Measurements from ENCODE around the gene ARL10. TPM values are rescaled to one million over a fixed set of nuclear protein-coding genes. Genes with fewer than 3 reads are reported as not detected.

The ARL10 gene
- polyA plus RNA-seq, 3 donors = 0.04 to 0.93 TPM; not detected in 1

- peaks cover 0 to 2% (median 0%) of the 10 kb centered on the region in 3 donors for H3K27me3 Mint-ChIP-seq (ENCODE audit: low read depth in 3 of 3)
- WGBS (ENCODE audit: insufficient coverage) = no CpG with 5 or more reads among the region's 1 CpG
- H3K4me2 ChIP-seq (replicated peaks; ENCODE audit: extremely low read depth, low read length, poor library complexity, severe bottlenecking) = no peak overlapping the region
- H4K20me1 ChIP-seq (ENCODE audit: insufficient read depth, low read length) = peaks cover 11% of the 10 kb centered on the region
- H3K27ac ChIP-seq (ENCODE audit: low read depth in 1 of 2, low read length in 2 of 2) = no peak overlapping the region
- intact Hi-C loops (cut with micrococcal nuclease) = loop anchor here in 1 of 2 donors (10.0 kb wide), 1 partner anchor 148 kb away; the partner anchor contains the start of gene RNF44
- peaks cover 39 to 64% of the 10 kb centered on the region in 2 donors for H3K36me3 ChIP-seq (replicated peaks in 1 of 2; ENCODE audit: control insufficient read depth in 1 of 2, insufficient read depth in 2 of 2, low read length in 2 of 2)
- H3K27me3 ChIP-seq (ENCODE audit: control insufficient read depth in 2 of 2, insufficient read depth in 2 of 2, low read length in 2 of 2) = no peaks in the 10 kb centered on the region
- H3K9ac ChIP-seq (ENCODE audit: insufficient read depth, low read length, poor library complexity, severe bottlenecking) = no peak overlapping the region
- peaks cover 52 to 61% of the 10 kb centered on the region in 2 donors for H3K36me3 Mint-ChIP-seq
- H3K4me3 Mint-ChIP-seq = no peak overlapping the region
- peaks cover 20 to 33% of the 10 kb centered on the region in 2 donors for H3K4me1 ChIP-seq (ENCODE audit: control insufficient read depth in 1 of 2, insufficient read depth in 2 of 2, low read length in 2 of 2)
- H3K4me3 ChIP-seq (replicated peaks in 1 of 3; ENCODE audit: low read depth in 2 of 3, low read length in 3 of 3) = no peak overlapping the region
- H3K9me3 ChIP-seq (replicated peaks in 1 of 2; ENCODE audit: control insufficient read depth in 1 of 2, insufficient read depth in 1 of 2, low read length in 2 of 2) = no peaks in the 10 kb centered on the region
- peaks cover 41% of the 10 kb centered on the region for H3K79me2 ChIP-seq (ENCODE audit: insufficient read depth, low read length)
- peak overlapping the region in 3 of 7 donors; percentile 1 to 18 (median 11) for H3K27ac Mint-ChIP-seq
- no peaks in the 10 kb centered on the region for H3K9me3 Mint-ChIP-seq
- no peak for TF ChIP-seq CTCF (IDR thresholded peaks at IDR 0.05)
- H2AFZ ChIP-seq (ENCODE audit: insufficient read depth, low read depth, low read length, poor library complexity, severe bottlenecking) = no peak overlapping the region
- H3K4me1 Mint-ChIP-seq = peaks cover 34% of the 10 kb centered on the region
- DNase-seq = no peak
Measured at GRCh38 chr5:176386491-176386890, 21.2 kb downstream of the ARL10 start.

- no peaks in the 10 kb centered on the region for H3K9me3 ChIP-seq (replicated peaks in 1 of 2; ENCODE audit: control insufficient read depth in 1 of 2, insufficient read depth in 1 of 2, low read length in 2 of 2)
- H2AFZ ChIP-seq (ENCODE audit: insufficient read depth, low read depth, low read length, poor library complexity, severe bottlenecking) = no peak overlapping the region
- peaks cover 48 to 62% of the 10 kb centered on the region in 2 donors for H3K36me3 Mint-ChIP-seq
- H3K4me1 Mint-ChIP-seq = peaks cover 44% of the 10 kb centered on the region
- no peak for DNase-seq
- 0% methylated on average over 2 of the region's 8 CpGs for WGBS (ENCODE audit: insufficient coverage)
- H3K9ac ChIP-seq (ENCODE audit: insufficient read depth, low read length, poor library complexity, severe bottlenecking) = peak overlapping the region; percentile 83
- H3K79me2 ChIP-seq (ENCODE audit: insufficient read depth, low read length) = peaks cover 41% of the 10 kb centered on the region
- peaks cover 11% of the 10 kb centered on the region for H4K20me1 ChIP-seq (ENCODE audit: insufficient read depth, low read length)
- H3K27me3 Mint-ChIP-seq (ENCODE audit: low read depth in 3 of 3) = peaks cover 0 to 2% (median 0%) of the 10 kb centered on the region in 3 donors
- H3K9me3 Mint-ChIP-seq = no peaks in the 10 kb centered on the region
- H3K4me3 Mint-ChIP-seq = peak overlapping the region; percentile 98 to 99
- H3K27ac Mint-ChIP-seq = peak overlapping the region in 6 of 7 donors; percentile 74 to 100 (median 99)
- H3K27me3 ChIP-seq (ENCODE audit: control insufficient read depth in 2 of 2, insufficient read depth in 2 of 2, low read length in 2 of 2) = no peaks in the 10 kb centered on the region
- H3K36me3 ChIP-seq (replicated peaks in 1 of 2; ENCODE audit: control insufficient read depth in 1 of 2, insufficient read depth in 2 of 2, low read length in 2 of 2) = peaks cover 32 to 63% of the 10 kb centered on the region in 2 donors
- peak overlapping the region in 1 of 2 donors; percentile 95 for H3K27ac ChIP-seq (ENCODE audit: low read depth in 1 of 2, low read length in 2 of 2)
- peaks cover 30 to 42% of the 10 kb centered on the region in 2 donors for H3K4me1 ChIP-seq (ENCODE audit: control insufficient read depth in 1 of 2, insufficient read depth in 2 of 2, low read length in 2 of 2)
- H3K4me2 ChIP-seq (replicated peaks; ENCODE audit: extremely low read depth, low read length, poor library complexity, severe bottlenecking) = peak overlapping the region; percentile 97
- TF ChIP-seq CTCF (IDR thresholded peaks at IDR 0.05) = no peak
- H3K4me3 ChIP-seq (replicated peaks in 1 of 3; ENCODE audit: low read depth in 2 of 3, low read length in 3 of 3) = peak overlapping the region; percentile 66 to 98 (median 73)
- intact Hi-C loops (cut with micrococcal nuclease) = loop anchor here in 1 of 2 donors (10.0 kb wide), 1 partner anchor 147 kb away; the partner anchor contains the start of gene RNF44
Measured at GRCh38 chr5:176387384-176387925, 22.2 kb downstream of the ARL10 start.
